Right ventricle myocardium superior (tissue), 1 donor: ENCODE results near the gene LRP3. TPM values are rescaled to one million over a fixed set of nuclear protein-coding genes. Genes with fewer than 3 reads are reported as not detected.

Experiments used
- total RNA-seq: library from RNA; stranded (reverse); fragmentation: NEBNext Ultra II Directional; extraction: Animal tissue kit (Norgen Biotek cat#: 25700); gene quantifications from one replicate; pipeline ENCODE4 v1.2.1, GENCODE V29; 2021
- donor health status: DM: no; HTN: yes; CAD: no; lungs with severe emphysema.

The LRP3 gene
- total RNA-seq, 1 donor from 2014 or later: 16.4 TPM

Other genes with a start within 250 kb of the LRP3 start
- gene CEP89, start 222.4 kb upstream of the LRP3 start, total RNA-seq: 7.7 TPM
- 0.75 TPM for gene FAAP24, start 222.1 kb upstream of the LRP3 start, total RNA-seq
- 1.8 TPM for gene RHPN2, start 129.4 kb upstream of the LRP3 start, total RNA-seq
- 6.0 TPM for gene GPATCH1, start 113.1 kb upstream of the LRP3 start, total RNA-seq
- gene WDR88, start 62.2 kb upstream of the LRP3 start, total RNA-seq: 0.38 TPM
- 0.13 TPM for gene SLC7A10, start 31.5 kb downstream of the LRP3 start, total RNA-seq
- 3.4 TPM for gene CEBPA, start 108.2 kb downstream of the LRP3 start, total RNA-seq
- 16.1 TPM for gene CEBPG, start 179.4 kb downstream of the LRP3 start, total RNA-seq